ENCODE results near the gene C5orf22.

DNA sequence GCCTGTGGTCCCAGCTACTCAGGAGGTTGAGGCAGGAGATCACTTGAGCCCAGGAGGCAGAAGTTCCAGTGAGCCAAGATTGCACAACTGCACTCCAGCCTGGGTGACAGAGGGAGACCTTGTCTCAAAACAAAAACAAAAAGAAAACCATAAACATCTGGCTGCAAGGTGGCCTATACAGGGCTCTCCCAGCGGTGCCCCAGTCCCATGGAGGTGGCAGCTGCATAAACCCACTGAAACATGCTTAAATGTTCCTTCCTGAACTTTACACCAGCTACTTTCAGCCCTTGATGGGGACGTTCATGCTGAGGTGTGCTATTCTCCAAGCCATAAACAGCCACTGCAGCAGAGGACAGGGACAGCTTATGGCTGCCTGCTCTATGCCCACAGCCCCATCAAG, 35.8 kb upstream of the C5orf22 start:
- TF ChIP-seq POLR2AphosphoS5 (IDR thresholded peaks at IDR 0.05; ENCODE audit: borderline replicate concordance, low read depth, low read length) (no peak), EZH2 (IDR thresholded peaks at IDR 0.05) (no peak), FOXP2 (optimal IDR thresholded peaks at IDR 0.05; ENCODE audit: control extremely low read depth, extremely low read length, insufficient read depth) (no peak)

Measured in SK-N-MC (cell line).